Right atrium auricular region (tissue), 2 donors: ENCODE results near the gene TCF15. TPM values are rescaled to one million over a fixed set of nuclear protein-coding genes. Genes with fewer than 3 reads are reported as not detected.

Source experiments
- DNase-seq: peaks from one replicate; pipeline ENCODE4 v3.0.0-alpha.2; 2019; ENCODE audit warnings: low spot score
- H3K27ac ChIP-seq, 2 donors: fragments of 200-600 bp; sonication (generic); 1 replicate in 1 of 2; 2 replicates in 1 of 2; pipeline ENCODE4 v1.5.1; 2016 to 2019
- H3K27me3 ChIP-seq, 2 donors: fragments of 200-600 bp; sonication (generic); one replicate each; pipeline versions ENCODE4 v1.5.1 to v1.6.0; 2017 to 2019
- H3K36me3 ChIP-seq: fragments of 200-600 bp; sonication (generic); one replicate; pipeline ENCODE4 v1.5.1; 2016
- H3K4me1 ChIP-seq, 2 donors: fragments of 200-600 bp; sonication (generic); one replicate each; pipeline versions ENCODE4 v1.5.1 to v1.6.0; 2017 to 2019
- H3K4me3 ChIP-seq, 2 donors: fragments of 200-600 bp; sonication (generic); 1 replicate in 1 of 2; 2 replicates in 1 of 2; pipeline ENCODE4 v1.5.1; 2017 to 2019; ENCODE audit warnings: mild to moderate bottlenecking in 1 of 2, moderate library complexity in 1 of 2
- H3K9me3 ChIP-seq, 2 donors: fragments of 200-600 bp; sonication (generic); one replicate each; pipeline ENCODE4 v1.5.1; 2019
- total RNA-seq, 2 donors: library from RNA; depleted of rRNA; stranded (reverse); fragments of >200 nt; gene quantifications; one replicate each; pipeline ENCODE4 v1.1.0, GENCODE V29; 2016
- TF ChIP-seq, protein P1 (sequence below), 2 donors: fragments of 200-600 bp; sonication (generic); IDR thresholded peaks; one replicate each; pipeline ENCODE4 v1.5.1; 2019; ENCODE audit warnings: antibody characterized with exemption in 2 of 2

Gene TCF15
- total RNA-seq, 2 donors from 2014 or later: 4.9 to 8.0 TPM

DNA sequence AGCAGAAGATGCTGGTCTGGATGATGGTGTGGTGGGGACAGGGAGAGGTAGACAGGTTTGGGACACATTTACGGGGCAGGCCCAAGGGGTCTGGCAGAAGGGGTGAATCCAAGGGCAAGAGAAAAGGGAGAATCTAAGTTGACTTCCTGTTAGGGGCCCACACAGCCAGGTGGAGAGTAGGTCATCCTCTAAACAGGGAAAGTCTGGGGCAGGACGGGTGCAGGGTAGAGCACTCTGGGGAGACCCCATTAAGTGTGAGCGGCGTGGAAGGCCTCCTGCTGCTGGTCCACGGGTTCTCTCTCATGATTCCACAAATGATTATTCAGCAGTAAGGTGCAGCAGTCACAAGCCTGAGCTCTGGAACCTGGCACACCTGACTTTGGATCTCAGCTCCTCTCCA is 40.2 kb upstream of the TCF15 start:
- Histone ChIP-seq H3K4me3 (no peak overlapping the region), H3K27ac (no peak overlapping the region), H3K36me3 (peaks cover 43% of the 10 kb centered on the region), H3K4me1 (peaks cover 0 to 50% of the 10 kb centered on the region in 2 donors), H3K27me3 (no peaks in the 10 kb centered on the region), H3K9me3 (peaks cover 0 to 4% of the 10 kb centered on the region in 2 donors)
- TF ChIP-seq, protein P1, sequence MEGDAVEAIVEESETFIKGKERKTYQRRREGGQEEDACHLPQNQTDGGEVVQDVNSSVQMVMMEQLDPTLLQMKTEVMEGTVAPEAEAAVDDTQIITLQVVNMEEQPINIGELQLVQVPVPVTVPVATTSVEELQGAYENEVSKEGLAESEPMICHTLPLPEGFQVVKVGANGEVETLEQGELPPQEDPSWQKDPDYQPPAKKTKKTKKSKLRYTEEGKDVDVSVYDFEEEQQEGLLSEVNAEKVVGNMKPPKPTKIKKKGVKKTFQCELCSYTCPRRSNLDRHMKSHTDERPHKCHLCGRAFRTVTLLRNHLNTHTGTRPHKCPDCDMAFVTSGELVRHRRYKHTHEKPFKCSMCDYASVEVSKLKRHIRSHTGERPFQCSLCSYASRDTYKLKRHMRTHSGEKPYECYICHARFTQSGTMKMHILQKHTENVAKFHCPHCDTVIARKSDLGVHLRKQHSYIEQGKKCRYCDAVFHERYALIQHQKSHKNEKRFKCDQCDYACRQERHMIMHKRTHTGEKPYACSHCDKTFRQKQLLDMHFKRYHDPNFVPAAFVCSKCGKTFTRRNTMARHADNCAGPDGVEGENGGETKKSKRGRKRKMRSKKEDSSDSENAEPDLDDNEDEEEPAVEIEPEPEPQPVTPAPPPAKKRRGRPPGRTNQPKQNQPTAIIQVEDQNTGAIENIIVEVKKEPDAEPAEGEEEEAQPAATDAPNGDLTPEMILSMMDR (IDR thresholded peaks at IDR 0.05): no peak
- DNase-seq: no peak

DNA sequence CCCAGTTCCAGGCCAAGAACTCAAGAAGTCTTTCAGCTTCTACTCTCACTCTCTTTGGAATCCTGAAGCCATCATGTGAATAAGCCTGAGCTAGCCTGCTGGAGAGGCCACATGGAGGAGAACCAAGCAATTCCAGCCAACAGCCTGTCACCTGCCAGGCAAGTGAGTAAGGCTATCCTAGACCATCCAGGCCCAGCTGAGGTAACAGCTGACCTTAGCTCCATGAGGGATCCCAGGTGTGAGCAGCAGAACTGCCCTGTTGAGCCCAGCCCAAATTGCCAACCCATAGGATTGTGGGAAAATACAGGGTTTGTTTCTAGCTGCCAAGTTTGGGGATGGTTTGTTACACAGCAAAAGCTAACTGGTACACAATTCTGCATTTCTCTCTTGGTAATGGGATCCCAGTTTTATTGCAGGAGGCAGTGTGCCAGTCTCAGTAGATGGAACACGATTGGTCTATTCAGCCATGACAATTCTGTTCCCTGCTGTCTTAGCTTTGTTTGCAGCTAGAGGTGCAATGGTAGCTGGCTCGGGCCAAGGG is 37.4 kb upstream of the TCF15 start:
- H3K9me3 ChIP-seq: peaks cover 0 to 4% of the 10 kb centered on the region in 2 donors
- H3K4me3 ChIP-seq: no peak overlapping the region
- H3K27ac ChIP-seq: no peak overlapping the region
- no peaks in the 10 kb centered on the region for H3K27me3 ChIP-seq
- DNase-seq: no peak
- H3K4me1 ChIP-seq: peaks cover 0 to 45% of the 10 kb centered on the region in 2 donors
- TF ChIP-seq, protein P1 (IDR thresholded peaks at IDR 0.05): no peak
- peaks cover 43% of the 10 kb centered on the region for H3K36me3 ChIP-seq

DNA sequence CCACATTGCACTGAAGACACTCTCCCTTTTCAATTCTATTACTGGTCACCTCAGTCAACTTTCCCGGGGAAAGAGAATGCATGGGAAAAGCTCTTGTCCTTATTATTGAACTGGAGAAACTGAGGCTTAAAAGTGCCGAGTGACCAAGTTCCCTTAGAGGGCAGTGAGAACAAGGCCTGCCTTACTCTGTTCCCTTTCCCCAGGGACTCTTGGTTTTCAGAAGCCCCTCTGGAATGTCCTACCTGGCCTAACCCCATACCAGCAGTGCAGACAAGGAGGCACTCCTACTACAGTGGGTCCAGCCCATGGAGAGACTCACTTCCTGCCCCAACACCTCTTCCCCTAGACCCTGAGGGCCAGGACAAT is 36.7 kb upstream of the TCF15 start:
- Histone ChIP-seq H3K27me3 (no peaks in the 10 kb centered on the region), H3K4me3 (no peak overlapping the region), H3K27ac (no peak overlapping the region), H3K36me3 (peaks cover 43% of the 10 kb centered on the region), H3K4me1 (peaks cover 0 to 41% of the 10 kb centered on the region in 2 donors), H3K9me3 (peaks cover 0 to 4% of the 10 kb centered on the region in 2 donors)
- no peak for DNase-seq
- TF ChIP-seq, protein P1 (IDR thresholded peaks at IDR 0.05): no peak

DNA sequence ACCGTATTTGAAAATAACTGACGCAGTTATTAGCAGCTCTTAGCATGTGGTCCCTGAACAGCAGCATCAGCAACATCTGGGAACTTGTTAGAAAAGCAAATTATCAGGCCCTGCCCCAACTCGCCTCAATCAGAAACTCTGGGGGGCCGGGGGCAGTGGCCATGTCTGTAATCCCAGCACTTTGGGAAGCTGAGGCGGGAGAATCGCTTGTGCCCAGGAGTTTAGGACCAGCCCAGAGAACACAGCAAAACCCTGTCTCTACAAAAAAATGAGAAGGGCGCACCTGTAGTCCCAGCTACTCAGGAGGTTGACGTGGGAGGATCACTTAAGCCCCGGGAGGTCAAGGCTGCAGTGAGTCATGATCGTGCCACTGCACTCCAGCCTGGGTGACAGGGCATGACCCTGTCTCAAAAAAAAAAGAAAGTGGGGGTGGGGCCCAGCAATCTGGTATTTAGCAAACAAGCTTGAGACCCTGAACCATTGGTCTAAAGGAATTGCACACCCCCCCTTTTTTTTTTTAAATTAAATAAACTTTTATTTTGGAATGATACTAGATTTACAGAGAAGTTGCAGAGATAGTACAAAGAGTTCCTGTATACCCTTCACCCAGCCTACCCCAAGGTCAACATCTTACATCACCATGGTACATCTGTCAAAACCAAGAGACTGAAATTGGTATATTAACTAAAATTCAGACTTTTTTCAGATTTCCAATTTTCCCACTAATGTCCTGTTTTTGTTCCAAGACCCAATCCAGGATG is 36.2 kb upstream of the TCF15 start:
- H3K4me1 ChIP-seq: peaks cover 0 to 36% of the 10 kb centered on the region in 2 donors
- TF ChIP-seq, protein P1 (IDR thresholded peaks at IDR 0.05): no peak
- H3K36me3 ChIP-seq: peaks cover 43% of the 10 kb centered on the region
- H3K27ac ChIP-seq: peak overlapping the region; percentile 47 to 52
- no peak for DNase-seq
- H3K4me3 ChIP-seq: no peak overlapping the region
- H3K9me3 ChIP-seq: peaks cover 0 to 4% of the 10 kb centered on the region in 2 donors
- H3K27me3 ChIP-seq: no peaks in the 10 kb centered on the region

DNA sequence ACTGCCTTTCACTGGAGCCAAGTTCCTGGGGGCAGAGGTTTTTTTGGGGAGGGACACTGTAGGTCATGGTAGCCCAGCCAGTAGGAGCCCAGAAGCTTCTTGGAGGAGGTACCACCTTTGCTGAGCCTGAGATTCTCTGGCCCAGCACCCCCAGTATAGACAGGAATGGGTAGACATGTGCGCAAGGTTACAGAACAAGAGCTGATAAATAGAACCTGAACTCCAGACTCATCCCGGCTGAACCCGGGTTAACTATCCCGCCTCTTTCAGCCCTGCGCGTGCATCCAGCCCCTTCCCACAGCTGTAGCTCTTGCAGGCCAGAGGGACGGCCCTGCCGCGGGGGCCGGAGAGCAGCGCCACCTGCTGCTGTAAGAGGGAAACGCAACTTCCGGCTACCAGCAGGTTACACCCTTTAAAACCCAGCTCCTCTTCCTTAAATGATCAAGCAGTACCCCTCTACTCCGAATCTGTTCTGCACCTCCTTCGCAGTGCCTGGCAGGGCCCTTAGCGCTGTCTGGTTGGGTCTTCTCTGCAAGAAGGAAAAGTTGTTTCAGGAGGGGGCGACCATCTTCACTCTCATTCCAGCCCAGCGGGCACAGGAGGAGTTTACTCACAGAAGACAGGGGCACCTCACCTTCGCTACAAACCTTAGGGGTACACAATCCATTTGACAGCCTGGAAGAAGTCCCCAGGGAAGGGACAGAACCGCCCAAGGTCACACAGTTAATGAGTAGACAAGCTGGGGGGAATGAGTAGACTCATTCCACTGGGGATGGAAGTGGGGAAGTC is 35.4 kb upstream of the TCF15 start:
- Histone ChIP-seq H3K27me3 (no peaks in the 10 kb centered on the region), H3K27ac (peak overlapping the region; percentile 47 to 52), H3K4me3 (no peak overlapping the region), H3K4me1 (peaks cover 0 to 31% of the 10 kb centered on the region in 2 donors), H3K9me3 (peaks cover 0 to 4% of the 10 kb centered on the region in 2 donors), H3K36me3 (peaks cover 39% of the 10 kb centered on the region)
- peak; percentile 68 for DNase-seq
- TF ChIP-seq, protein P1 (IDR thresholded peaks at IDR 0.05): peak; percentile 91 to 97
